NCI-H1048 (cell line): ENCODE results near the gene SPTBN4.
"Not testable (repeated sequence)": the region's sequence is repeated elsewhere in the genome, so short reads cannot be mapped to it uniquely, and the experiment has no call there.

Source experiments
- DNase-seq: peaks from one replicate; lab custom pipeline; 2025; lab: John Stamatoyannopoulos, UW

Gene SPTBN4

DNA sequence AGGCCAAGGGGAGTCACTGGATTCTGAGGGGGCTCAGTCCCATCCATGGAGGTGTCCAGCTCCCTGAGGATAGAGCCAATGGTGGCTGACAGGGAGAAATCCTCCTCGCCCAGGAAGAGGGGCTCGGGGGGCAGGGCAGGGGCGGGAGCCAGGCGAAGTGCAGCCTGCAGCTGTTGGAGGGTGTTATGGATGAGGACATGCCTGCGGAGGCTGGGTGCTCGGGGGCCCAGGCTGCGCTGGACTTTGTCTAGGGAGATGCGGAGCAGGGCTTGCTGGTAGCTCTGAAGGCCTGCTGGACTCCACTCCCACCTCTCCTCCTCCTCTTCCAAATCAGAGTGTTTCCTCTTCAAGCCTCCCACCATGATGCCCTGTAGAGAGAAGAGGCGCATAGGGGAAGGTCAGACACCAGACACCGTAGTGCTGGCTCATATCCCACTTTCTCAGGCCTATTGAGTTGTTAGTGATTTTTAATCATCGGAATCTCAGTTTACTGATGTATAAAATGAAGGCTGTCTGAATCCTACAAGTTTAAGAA is 25.0 kb upstream of the SPTBN4 start:
- DNase-seq: no peak

DNA sequence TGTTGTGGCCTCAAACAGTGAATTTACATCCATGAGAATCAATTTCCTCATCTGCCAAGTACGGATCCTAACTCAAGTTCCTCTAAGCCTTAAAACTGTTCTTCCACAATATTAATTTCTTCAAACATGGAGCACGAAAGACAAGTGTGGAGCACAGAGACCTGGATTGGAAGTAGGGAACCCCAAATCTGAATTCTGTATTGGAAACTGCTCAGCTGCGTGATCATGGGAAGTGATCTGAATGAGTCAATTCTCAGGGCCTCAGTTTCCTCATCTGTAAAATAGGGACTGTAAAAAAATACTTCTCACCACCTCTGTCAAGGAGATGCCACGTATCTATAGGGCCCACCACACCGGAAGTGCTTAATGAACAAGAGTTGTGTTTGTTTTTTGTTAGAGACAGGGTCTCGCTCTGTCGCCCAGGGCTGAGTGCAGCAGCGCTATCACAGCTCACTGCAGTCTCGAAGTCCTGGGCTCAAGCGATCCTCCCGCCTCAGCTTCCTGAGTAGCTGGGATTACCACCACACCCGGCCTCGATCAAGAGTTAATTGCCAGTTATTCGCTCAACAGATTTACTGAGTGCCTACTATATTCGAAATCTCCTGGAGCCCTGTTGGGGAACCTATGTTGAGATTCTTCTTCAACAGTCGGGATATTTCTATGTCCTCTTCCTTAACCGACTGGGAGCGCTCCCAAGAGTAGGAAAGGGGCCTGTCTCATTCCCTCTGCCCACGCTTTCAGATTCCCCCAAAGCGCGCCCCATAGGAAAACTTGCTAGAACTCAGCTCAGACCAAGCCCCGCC is 24.3 kb upstream of the SPTBN4 start:
- DNase-seq: no peak

DNA sequence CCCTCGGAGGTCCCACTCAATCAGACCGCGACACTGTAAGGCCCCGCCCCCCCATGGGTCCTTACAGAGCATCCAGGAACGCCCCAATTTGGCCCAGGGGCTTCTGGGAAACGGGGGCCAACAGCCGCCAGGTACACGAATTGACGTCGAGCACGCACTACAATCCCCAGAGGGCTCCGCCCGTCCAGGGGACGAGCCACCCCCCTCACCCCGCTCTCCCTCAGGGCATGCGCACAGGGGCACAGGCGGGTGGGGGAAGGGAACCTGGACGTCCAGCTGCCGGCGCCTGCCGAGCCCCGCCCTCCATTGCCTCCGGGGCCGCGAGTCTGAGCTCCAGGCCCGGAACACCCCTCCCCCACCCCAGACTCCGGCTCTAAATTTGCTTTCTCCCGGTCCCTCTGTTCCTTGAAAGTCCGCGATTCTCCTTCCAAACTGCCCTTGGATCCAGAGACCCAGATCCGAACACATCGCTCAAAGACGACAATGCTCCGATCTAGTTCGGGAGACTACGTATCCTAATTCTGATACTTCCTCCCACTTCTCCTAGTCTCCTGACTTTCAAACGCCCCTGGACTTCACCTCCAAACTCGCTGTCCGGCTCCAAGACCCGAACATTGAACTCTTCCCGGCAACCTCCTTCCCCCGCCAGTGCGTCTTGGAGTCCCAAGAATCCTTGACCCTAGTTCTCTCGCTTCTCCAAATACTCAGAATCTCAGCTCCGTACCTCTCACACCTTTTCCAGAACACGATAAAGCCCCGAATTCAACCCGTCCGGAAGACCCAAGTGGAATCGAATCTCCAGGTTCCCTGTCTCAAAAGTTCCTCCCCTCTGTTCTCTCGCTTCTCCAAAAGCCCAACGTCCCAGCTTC is 23.4 kb upstream of the SPTBN4 start:
- DNase-seq: peak; percentile 97

GRCh38 chr19:40444000-40444824 is 22.6 kb upstream of the SPTBN4 start, which contains the start of gene SERTAD3:
Gene SERTAD3 (minus strand): TSS chr19:40444335. CDS start chr19:40442080, 2,255 bp downstream.
- DNase-seq: peak; percentile 82

- no peak for DNase-seq
Measured at GRCh38 chr19:40444825-40445312, 21.9 kb upstream of the SPTBN4 start.

- DNase-seq: no peak
Measured at GRCh38 chr19:40445780-40446262, 21.0 kb upstream of the SPTBN4 start.

DNA sequence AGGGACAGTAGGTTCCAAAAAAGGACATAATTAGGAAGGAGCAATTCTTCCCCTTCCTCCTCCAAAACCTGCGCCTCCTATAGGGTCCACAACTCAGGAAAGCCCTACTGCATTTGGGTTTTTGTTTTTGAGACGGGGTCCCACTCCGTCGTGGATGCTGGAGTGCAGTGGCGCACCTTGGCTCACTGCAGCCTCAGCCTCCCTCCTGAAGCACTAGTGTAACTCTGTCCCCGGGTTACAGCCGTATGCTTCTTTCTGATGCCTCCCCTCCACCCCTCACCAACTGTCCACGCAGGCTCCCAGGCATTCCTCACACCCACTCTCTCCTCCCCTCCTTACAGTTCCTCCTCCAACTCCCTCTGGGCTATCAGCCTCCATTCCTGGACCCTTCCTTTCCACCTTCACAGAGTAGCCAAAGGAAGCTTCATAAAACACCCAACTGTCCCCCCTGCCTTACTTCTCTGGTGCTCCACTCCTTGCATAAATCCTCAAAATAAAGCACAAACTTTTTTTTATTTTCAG is 20.5 kb upstream of the SPTBN4 start:
- no peak for DNase-seq

- no peak for DNase-seq
Measured at GRCh38 chr19:40449506-40449905, 17.3 kb upstream of the SPTBN4 start.

- no peak for DNase-seq
Measured at GRCh38 chr19:40450664-40451063, 16.1 kb upstream of the SPTBN4 start.

- no peak for DNase-seq
Measured at GRCh38 chr19:40452016-40452415, 14.8 kb upstream of the SPTBN4 start.

DNA sequence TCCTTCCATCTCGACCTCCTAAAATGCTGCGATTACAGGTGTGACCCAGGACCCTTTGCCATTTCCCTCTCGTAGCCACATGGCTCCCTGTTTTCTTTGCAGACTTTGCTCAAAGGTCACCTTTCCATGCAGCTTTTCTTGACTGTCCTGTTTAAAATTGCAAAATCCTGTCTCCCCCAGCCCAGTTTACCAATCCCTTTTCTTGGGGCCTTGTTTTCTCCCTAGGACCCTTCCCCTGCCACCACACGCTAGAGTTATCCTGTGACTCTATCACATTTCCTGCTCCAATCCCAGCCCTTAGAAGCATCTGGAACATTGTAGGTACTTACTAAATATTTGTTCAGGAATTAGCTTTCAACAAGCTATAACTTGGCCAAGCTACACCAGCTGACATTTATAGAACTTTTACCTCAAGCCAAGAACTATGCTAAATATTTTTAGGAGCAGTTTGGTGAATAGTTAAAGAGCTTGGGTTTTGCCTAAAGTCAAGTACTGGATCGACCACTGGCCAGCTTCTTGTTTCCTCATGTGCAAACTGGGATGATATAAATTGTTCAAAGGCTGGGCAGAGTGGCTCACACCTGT is 13.6 kb upstream of the SPTBN4 start:
- no peak for DNase-seq

DNA sequence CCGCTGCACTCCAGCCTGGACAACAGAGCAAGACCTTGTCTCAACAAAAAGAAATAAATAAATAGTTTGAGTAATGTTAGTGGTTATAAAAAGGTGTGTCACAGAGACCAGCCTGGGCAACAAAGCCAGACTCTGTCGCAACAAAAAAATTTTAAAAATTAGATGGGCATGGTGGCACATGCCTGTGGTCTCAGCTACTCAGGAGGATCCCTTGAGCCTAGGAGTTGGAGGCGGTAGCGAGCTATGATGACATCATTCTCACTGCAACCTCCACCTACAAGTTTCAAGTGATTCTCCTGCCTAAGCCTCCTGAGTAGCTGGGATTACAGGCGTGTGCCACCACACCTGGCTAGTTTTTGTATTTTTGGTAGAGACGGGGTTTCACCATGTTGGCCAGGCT is 12.9 kb upstream of the SPTBN4 start:
- not testable (repeated sequence) for DNase-seq

- no peak for DNase-seq
Measured at GRCh38 chr19:40457048-40457447, 9.8 kb upstream of the SPTBN4 start.

GRCh38 chr19:40457953-40458596 is 8.7 kb upstream of the SPTBN4 start:
- no peak for DNase-seq

- no peak for DNase-seq
Measured at GRCh38 chr19:40458597-40458974, 8.2 kb upstream of the SPTBN4 start.

GRCh38 chr19:40460185-40460584 is 6.6 kb upstream of the SPTBN4 start:
- no peak for DNase-seq

DNA sequence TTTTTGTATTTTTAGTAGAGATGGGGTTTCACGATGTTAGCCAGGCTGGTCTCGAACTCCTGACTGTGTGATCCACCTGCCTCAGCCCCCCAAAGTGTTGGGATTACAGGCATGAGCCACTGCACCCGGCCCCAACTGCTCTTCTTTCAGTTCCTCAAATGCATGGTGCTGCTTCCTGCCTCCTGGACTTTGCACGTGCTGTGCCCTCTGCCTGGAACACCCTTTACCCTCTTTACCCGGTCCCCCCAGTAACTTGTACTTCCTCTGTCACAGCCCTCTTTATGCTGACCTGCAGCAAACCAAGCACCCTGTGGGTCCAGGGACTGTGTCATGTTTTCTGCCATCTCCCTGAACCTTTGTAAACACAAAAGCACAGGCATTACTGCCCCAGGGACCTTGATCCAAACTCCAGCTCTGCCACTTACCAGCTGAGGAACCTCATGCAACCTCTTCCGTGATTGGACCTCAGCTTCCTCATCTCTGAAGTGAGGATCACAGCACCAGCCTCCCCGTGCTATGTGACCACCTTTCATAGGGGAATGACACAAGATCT is 5.1 kb upstream of the SPTBN4 start:
- no peak for DNase-seq

- DNase-seq: not testable (repeated sequence)
Measured at GRCh38 chr19:40463587-40464037, 3.2 kb upstream of the SPTBN4 start.

- DNase-seq: peak; percentile 37
Measured at GRCh38 chr19:40464059-40465024, 2.5 kb upstream of the SPTBN4 start.
